Panc1 (cell line): ENCODE data around the gene NPIPA1. TPM values are rescaled to one million over a fixed set of nuclear protein-coding genes. Genes with fewer than 3 reads are reported as not detected.
A peak's percentile ranks its signal among the peaks of the same experiment; 100 is the strongest.
"Not testable (repeated sequence)": the region's sequence is repeated elsewhere in the genome, so short reads cannot be mapped to it uniquely, and the experiment has no call there.

Experiments
- ATAC-seq: fragments of 200-7000 bp; cut with Tn5 transposase; 2 replicates; pipeline ENCODE4 v1.9.1; 2020; ENCODE audit warnings: mild to moderate bottlenecking, moderate library complexity
- Bru-seq: library from RNA; stranded (reverse); fragments of 400-500 nt; gene quantifications from one replicate; lab custom pipeline; 2021; lab: Mats Ljungman, UMichigan
- BruChase-seq, 2 experiments: library from RNA; stranded (reverse); fragments of 400-500 nt; gene quantifications; one replicate each; lab custom pipeline; 2021; lab: Mats Ljungman, UMichigan
- BruUV-seq: library from RNA; stranded (reverse); fragments of 400-500 nt; replicated peaks from 2 replicates; lab custom pipeline; 2021; lab: Mats Ljungman, UMichigan
- CTCF ChIA-PET: fragments of 300-600 bp; sonication (Branson Sonifier 250); formaldehyde crosslinking; loops from one replicate; lab custom pipeline; 2022; ENCODE audit warnings: antibody characterized with exemption; lab: Charles Lee
- POLR2A ChIA-PET: fragments of 300-600 bp; sonication (Branson Sonifier 250); formaldehyde crosslinking; loops from one replicate; lab custom pipeline; 2022; ENCODE audit warnings: antibody characterized with exemption; lab: Charles Lee
- DNase-seq: peaks from one replicate; pipeline ENCODE4 v3.0.0-alpha.2; 2010; ENCODE audit warnings: low read depth, low spot score
- H3K27ac ChIP-seq: 2 replicates; pipeline ENCODE4 v1.5.1; 2011; ENCODE audit warnings: mild to moderate bottlenecking, low read length, inconsistent platforms
- H3K27me3 ChIP-seq: fragments of 200-500 bp; sonication (Bioruptor generic); 2 replicates; pipeline ENCODE4 v1.6.0; 2014; ENCODE audit warnings: low read length, inconsistent platforms; ENCODE audit not compliant: control insufficient read depth, insufficient read depth
- H3K36me3 ChIP-seq: fragments of 200-500 bp; sonication (Bioruptor generic); 2 replicates; pipeline ENCODE4 v1.5.1; 2014; ENCODE audit warnings: inconsistent platforms, mild to moderate bottlenecking, low read length, moderate library complexity; ENCODE audit not compliant: control insufficient read depth, insufficient read depth
- H3K4me1 ChIP-seq: 2 replicates; pipeline ENCODE4 v1.5.1; 2011; ENCODE audit warnings: inconsistent platforms, mild to moderate bottlenecking, low read length, moderate library complexity; ENCODE audit not compliant: control insufficient read depth, insufficient read depth
- H3K4me3 ChIP-seq, 2 experiments: 2 replicates each; pipeline ENCODE4 v1.5.1; 2011 to 2012; ENCODE audit warnings: low read depth in 2 of 2, low read length in 2 of 2, mild to moderate bottlenecking in 2 of 2, inconsistent platforms in 1 of 2, moderate library complexity in 1 of 2
- H3K9me3 ChIP-seq: fragments of 200-500 bp; sonication (Bioruptor generic); 2 replicates; pipeline ENCODE4 v1.5.1; 2014; ENCODE audit warnings: low read depth, mild to moderate bottlenecking, inconsistent platforms, low read length, moderate library complexity; ENCODE audit not compliant: control insufficient read depth, insufficient read depth
- in situ Hi-C: cut with HindIII; loops from 2 replicates; pipeline ENCODE4 v1.10.0; 2016; ENCODE audit warnings: low sequenced_read_pairs, low pct_unique_long_range_greater_than_20kb
- intact Hi-C: fragments of 100-400 bp; cut with micrococcal nuclease; formaldehyde crosslinking; loops from one replicate; pipeline ENCODE4 v1.10.0; 2022; ENCODE audit not compliant: unreplicated experiment
- long read RNA-seq: library from polyadenylated mRNA; unstranded; transcript quantifications from one replicate; pipeline ENCODE4 v2.0.0, GENCODE V29; 2021; ENCODE audit not compliant: unreplicated experiment
- polyA plus RNA-seq: library from polyadenylated mRNA; unstranded; fragments of >200 nt; gene quantifications from one replicate; pipeline ENCODE4 v1.2.1, GENCODE V29; 2012; ENCODE audit warnings: missing spikeins; ENCODE audit not compliant: insufficient read length
- total RNA-seq: library from RNA; stranded (reverse); gene quantifications from one replicate; pipeline ENCODE4 v1.2.1, GENCODE V29; 2021; ENCODE audit not compliant: unreplicated experiment

Gene NPIPA1
- total RNA-seq = 126 TPM
- 93.2 TPM for polyA plus RNA-seq
- Bru-seq, nascent RNA = percentile 68 among the genes with signal in this experiment
- percentile 77 among the genes with signal in this experiment for BruChase-seq, experiment 1, labeled RNA remaining after a 2-hour chase
- BruChase-seq, experiment 2, labeled RNA remaining after a 6-hour chase = percentile 82 among the genes with signal in this experiment
- long read RNA-seq, partial matches to known transcripts = 0 of 2 reads
- long read RNA-seq, other reads (novel, unspliced or antisense) = 2 of 2 reads

DNA sequence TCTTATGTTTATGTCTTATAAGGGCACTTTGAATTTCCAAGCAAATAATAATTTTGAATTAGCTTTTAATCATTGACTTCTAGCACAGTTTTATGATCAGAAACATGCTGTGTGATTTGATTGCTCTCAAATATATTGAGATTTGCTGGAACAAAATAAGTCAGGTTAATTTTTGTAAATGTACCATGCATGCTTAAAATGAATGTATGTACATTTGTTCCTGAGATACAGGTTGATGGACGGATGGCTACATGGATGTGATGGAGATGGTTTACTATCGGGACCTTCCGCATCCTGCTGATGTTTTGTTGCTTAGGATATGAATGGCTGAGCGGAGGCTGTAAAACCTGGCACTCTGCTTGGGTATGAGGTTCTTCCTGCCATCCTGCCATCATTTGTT lies at the start of gene NPIPA1:
Gene NPIPA1 (plus strand): TSS at position 301 of the 400 bp plus-strand sequence. CDS start 0 bp downstream, at position 301.
- H3K4me1 ChIP-seq, POLR2A ChIA-PET, H3K27me3 ChIP-seq, H3K27ac ChIP-seq, H3K4me3 ChIP-seq, H3K9me3 ChIP-seq, CTCF ChIA-PET, intact Hi-C loops, ATAC-seq, in situ Hi-C loops, H3K36me3 ChIP-seq, BruUV-seq, DNase-seq: not testable (repeated sequence)

DNA sequence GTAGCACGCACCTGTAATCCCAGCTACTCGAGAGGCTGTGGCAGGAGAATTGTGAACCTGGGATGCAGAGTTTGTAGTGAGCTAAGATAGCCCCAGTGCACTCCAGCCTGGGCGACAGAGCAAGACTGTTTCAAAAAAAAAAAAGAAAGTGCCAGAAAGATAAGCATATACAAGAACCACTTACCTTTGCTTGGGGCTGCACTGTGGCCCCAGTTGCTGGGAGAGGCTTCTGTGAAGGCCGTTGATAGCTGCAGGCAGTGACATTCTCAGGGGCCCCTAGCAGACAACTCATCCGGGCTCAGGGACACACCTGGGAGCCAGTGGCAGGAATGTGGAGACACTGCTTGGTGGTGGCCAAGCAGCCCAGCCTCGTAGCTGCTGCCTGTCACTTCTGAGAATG lies 45.1 kb upstream of the NPIPA1 start:
- POLR2A ChIA-PET, in situ Hi-C loops, CTCF ChIA-PET, intact Hi-C loops, H3K9me3 ChIP-seq, H3K36me3 ChIP-seq, H3K27me3 ChIP-seq, DNase-seq, H3K4me1 ChIP-seq, H3K4me3 ChIP-seq, ATAC-seq, BruUV-seq, H3K27ac ChIP-seq: not testable (repeated sequence)

DNA sequence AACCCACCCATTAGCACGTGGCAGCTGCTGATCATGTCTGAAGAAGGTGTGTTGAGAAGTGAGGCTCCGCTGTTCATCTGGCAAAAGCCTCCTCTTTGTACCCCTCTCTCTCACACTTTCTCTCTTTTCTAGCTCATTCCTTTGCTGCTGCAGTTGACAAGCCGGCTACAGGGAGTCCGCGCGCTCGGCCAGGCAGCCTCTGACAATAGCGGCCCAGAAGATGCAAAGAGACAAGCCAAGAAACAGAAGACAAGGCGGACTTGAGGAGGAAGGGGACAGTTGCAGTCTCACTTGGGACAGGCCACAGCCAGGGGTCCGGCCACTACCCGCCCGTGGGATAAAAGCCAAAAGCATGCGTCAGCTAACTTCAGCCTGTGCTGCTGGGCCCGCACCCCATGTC lies 41.9 kb upstream of the NPIPA1 start:
- POLR2A ChIA-PET, BruUV-seq, H3K27ac ChIP-seq, in situ Hi-C loops, DNase-seq, intact Hi-C loops, H3K9me3 ChIP-seq, H3K4me1 ChIP-seq, ATAC-seq, CTCF ChIA-PET, H3K27me3 ChIP-seq, H3K36me3 ChIP-seq, H3K4me3 ChIP-seq: not testable (repeated sequence)

DNA sequence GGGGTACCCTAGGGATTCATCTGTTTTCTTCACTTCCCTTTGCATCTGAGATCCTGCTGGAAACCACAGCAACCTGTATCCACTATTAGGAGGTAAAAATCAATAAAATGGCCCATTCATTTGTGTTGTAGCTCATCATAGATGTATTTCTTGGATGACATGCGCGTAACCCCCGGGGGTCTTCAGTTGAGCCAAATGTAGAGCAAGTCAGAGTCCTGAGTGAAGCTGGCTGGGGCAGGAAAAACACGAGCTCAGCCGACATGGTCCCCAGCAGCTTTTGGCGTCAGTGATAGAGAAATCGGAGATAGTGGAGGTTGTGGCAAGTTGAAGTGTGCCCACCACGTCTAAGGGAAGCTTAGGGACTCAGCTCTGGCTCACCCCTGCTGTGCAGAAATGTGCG lies 41.2 kb upstream of the NPIPA1 start:
- DNase-seq, intact Hi-C loops, BruUV-seq, H3K27me3 ChIP-seq, H3K4me1 ChIP-seq, H3K9me3 ChIP-seq, ATAC-seq, H3K4me3 ChIP-seq, H3K27ac ChIP-seq, CTCF ChIA-PET, in situ Hi-C loops, POLR2A ChIA-PET, H3K36me3 ChIP-seq: not testable (repeated sequence)

DNA sequence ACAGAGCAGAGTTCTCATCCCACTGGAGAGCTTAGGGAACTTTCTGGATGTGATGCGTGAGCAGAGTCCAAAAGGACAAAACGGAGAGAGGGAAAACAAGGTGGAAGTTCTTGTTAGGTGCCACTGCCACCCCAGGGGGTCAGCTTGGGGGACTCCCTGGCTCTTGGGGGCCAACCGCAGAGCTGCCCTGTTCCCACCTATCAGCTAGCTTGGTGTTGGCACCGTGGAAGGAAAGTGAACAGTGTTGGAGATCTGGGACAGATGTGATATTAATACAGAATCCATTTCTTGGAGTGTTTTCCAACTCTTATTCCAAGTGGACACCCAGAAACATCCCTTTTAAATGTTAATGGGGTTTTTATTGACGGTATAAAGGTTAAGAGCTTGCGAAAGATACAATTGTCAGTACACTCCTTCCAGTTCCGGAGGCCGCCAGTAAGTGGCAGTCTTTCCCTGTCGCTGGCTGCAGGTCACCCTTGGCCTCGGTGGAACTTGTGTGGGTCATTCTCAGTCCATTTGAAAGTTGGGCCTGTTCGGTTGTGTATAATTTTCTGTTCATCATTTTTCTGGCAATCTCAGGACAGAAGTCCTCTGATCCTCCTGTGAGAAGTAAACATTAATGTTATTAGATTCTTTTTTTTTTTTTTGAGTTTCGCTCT lies 40.1 kb upstream of the NPIPA1 start:
- H3K9me3 ChIP-seq, H3K4me1 ChIP-seq, intact Hi-C loops, CTCF ChIA-PET, H3K4me3 ChIP-seq, H3K36me3 ChIP-seq, POLR2A ChIA-PET, H3K27ac ChIP-seq, DNase-seq, H3K27me3 ChIP-seq, BruUV-seq, in situ Hi-C loops: not testable (repeated sequence)
- ATAC-seq = peak; percentile 81

DNA sequence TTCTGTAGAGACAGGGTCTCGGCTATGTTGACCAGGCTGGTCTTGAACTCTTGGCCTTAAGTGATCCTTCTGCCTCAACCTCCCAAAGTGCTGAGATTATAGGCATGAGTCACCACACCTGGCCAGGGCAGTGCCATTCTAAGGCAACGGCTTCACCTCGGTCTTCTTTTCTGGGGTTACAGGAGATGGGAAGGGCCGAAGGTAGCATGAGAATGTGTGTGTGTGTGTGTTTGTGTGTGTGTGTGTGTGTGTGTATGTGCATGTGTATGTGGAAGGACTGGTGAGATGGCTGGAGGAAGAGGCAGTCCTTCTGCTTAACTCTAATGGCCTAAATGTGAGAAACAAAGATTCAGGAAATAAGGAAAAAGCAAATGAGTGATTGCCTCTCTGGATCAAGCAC lies 39.1 kb upstream of the NPIPA1 start:
- DNase-seq, H3K9me3 ChIP-seq, in situ Hi-C loops, BruUV-seq, H3K27me3 ChIP-seq, H3K4me1 ChIP-seq, intact Hi-C loops, H3K36me3 ChIP-seq, H3K27ac ChIP-seq, CTCF ChIA-PET, H3K4me3 ChIP-seq, ATAC-seq, POLR2A ChIA-PET: not testable (repeated sequence)

DNA sequence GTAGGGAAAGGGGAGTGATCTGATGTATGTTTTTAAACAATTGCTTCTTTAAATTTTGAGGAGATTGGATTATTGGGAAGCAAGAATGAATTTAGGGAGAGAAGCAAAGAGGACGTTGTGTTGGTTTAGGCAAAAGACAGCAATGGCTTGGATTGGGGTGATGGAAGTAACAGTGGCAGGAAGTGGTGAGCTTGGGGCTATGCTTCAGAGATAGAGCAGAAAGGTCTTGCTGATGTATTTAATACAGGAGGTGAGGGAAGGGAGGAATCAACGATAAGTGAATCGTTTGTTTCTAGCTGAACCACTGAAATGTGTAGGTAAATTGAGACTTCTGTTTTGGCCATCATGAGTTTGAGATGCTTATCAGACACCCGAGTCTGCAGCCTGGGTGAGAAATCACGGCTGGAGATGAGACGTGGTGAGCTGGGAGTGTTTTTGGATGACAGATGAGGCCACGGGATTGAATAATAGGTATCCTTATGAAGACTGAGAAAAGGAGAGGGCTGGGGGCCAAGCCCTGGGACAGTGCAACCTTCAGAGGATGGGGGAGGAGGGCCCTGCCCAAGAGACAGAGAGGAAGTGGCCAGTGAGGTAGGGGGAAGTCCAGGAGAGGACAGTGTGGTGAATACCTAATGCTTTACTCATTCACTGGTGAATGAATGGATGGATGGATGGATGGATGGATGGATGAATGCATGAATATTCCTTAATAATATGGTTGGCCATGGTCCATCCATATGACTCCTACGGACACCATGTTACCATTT lies 33.9 kb upstream of the NPIPA1 start:
- ATAC-seq, H3K27ac ChIP-seq, in situ Hi-C loops, H3K4me1 ChIP-seq, POLR2A ChIA-PET, H3K27me3 ChIP-seq, DNase-seq, H3K4me3 ChIP-seq, CTCF ChIA-PET, BruUV-seq, H3K9me3 ChIP-seq, H3K36me3 ChIP-seq, intact Hi-C loops: not testable (repeated sequence)
